ENCODE data around the gene HNF4A.
"Not testable (repeated sequence)": the region's sequence is repeated elsewhere in the genome, so short reads cannot be mapped to it uniquely, and the experiment has no call there.

HNF4A gene

DNA sequence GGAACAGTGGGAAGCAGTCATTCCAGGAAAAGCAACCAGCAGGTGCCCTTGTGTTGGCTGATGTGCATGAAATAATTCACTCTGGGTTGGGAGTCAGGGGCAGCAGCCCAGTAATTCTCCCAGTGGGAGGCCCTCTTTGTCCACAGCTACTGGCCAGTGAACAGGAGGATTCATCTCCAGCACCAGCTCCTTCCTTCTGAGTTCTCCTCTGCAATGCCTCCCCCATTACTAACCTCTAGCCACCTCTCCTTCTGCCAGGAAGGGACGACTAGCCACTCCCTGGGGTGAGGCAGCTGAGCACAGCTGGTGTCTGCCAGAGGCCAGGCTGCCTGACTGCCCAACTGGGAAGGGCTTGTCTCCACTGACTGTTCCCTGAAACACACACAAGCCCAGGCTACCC lies 31.2 kb upstream of the HNF4A start:
- ATAC-seq (ENCODE audit: insufficient read depth, low read depth) (no peak), DNase-seq (no peak)
- TF ChIP-seq, protein P1, sequence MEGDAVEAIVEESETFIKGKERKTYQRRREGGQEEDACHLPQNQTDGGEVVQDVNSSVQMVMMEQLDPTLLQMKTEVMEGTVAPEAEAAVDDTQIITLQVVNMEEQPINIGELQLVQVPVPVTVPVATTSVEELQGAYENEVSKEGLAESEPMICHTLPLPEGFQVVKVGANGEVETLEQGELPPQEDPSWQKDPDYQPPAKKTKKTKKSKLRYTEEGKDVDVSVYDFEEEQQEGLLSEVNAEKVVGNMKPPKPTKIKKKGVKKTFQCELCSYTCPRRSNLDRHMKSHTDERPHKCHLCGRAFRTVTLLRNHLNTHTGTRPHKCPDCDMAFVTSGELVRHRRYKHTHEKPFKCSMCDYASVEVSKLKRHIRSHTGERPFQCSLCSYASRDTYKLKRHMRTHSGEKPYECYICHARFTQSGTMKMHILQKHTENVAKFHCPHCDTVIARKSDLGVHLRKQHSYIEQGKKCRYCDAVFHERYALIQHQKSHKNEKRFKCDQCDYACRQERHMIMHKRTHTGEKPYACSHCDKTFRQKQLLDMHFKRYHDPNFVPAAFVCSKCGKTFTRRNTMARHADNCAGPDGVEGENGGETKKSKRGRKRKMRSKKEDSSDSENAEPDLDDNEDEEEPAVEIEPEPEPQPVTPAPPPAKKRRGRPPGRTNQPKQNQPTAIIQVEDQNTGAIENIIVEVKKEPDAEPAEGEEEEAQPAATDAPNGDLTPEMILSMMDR (IDR thresholded peaks at IDR 0.05; ENCODE audit: borderline replicate concordance, extremely low read depth, low read length, poor library complexity, severe bottlenecking): no peak
- no peak for TF ChIP-seq EZH2 (IDR thresholded peaks at IDR 0.05; ENCODE audit: borderline replicate concordance, low read depth, low read length, severe bottlenecking)

DNA sequence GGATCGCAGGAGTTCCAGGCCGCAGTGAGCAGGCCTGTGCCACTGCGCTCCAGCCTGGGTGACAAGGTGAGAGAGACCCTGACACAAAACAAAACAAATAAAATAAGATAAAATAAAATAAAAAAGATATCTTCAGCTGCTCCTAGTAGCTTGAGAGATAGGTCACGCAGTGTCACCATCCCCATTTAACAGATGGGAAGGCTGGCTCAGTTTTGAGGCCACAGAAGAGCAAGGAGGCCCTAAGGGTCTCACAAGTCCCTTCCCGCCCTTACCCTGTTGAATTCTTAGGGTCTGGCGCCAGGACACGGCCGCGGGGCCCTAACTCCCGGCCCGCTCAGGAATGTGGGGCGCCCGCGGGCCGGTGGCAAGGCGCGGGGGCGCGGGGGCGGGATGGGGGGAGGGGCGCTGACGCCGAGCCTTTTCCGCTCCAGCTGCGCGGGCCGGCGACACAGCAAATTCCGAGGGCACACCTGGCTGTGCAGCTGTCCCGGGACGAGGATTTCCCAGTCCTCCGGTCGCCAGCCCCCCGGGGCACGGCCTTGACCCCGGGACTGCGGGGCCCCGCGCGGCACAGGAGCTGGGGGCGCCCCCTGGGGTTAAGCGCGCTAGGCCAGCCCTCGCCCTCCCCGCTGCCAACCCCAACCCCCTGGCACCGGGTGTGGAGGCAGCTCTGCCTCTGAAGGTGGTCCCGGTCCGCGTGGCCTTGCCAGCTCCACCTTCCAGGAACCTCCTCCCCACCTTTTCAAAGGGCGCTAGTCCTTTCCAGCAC lies 28.9 kb upstream of the HNF4A start:
- no peak for DNase-seq
- Histone ChIP-seq H2AFZ (ENCODE audit: low read depth, low read length) (no peak overlapping the region), H3K9me3 (ENCODE audit: insufficient read depth, low read length, severe bottlenecking) (no peaks in the 10 kb centered on the region), H3K9ac (ENCODE audit: low read depth, low read length) (no peak overlapping the region), H3K79me2 (ENCODE audit: insufficient read depth, low read length) (no peaks in the 10 kb centered on the region), H3K4me3 (ENCODE audit: low read depth in 1 of 2, low read length in 2 of 2) (no peak overlapping the region), H3K4me1 (ENCODE audit: insufficient read depth, low read length) (no peaks in the 10 kb centered on the region), H3K36me3 (ENCODE audit: insufficient read depth, low read length) (no peaks in the 10 kb centered on the region), H3K27ac (ENCODE audit: low read length) (no peak overlapping the region), H3K4me2 (ENCODE audit: insufficient read depth, low read length) (no peak overlapping the region), H3K27me3 (ENCODE audit: insufficient read depth, low read length, poor library complexity) (peaks cover 10% of the 10 kb centered on the region), H4K20me1 (ENCODE audit: insufficient read depth, low read length) (no peaks in the 10 kb centered on the region)
- no peak for ATAC-seq (ENCODE audit: insufficient read depth, low read depth)
- TF ChIP-seq EZH2 (IDR thresholded peaks at IDR 0.05; ENCODE audit: borderline replicate concordance, low read depth, low read length, severe bottlenecking): no peak
- TF ChIP-seq, protein P1 (IDR thresholded peaks at IDR 0.05; ENCODE audit: borderline replicate concordance, extremely low read depth, low read length, poor library complexity, severe bottlenecking): no peak

More for the DNA sequence above, 31.2 kb upstream of the HNF4A start:
- peaks cover 9% of the 10 kb centered on the region for H3K27me3 ChIP-seq (ENCODE audit: insufficient read depth, low read length, poor library complexity)
- no peaks in the 10 kb centered on the region for H3K4me1 ChIP-seq (ENCODE audit: insufficient read depth, low read length)
- H3K4me3 ChIP-seq (ENCODE audit: low read depth in 1 of 2, low read length in 2 of 2): no peak overlapping the region
- no peaks in the 10 kb centered on the region for H3K9me3 ChIP-seq (ENCODE audit: insufficient read depth, low read length, severe bottlenecking)
- no peak overlapping the region for H3K9ac ChIP-seq (ENCODE audit: low read depth, low read length)
- H3K36me3 ChIP-seq (ENCODE audit: insufficient read depth, low read length): no peaks in the 10 kb centered on the region
- H3K4me2 ChIP-seq (ENCODE audit: insufficient read depth, low read length): no peak overlapping the region
- no peaks in the 10 kb centered on the region for H3K79me2 ChIP-seq (ENCODE audit: insufficient read depth, low read length)
- no peaks in the 10 kb centered on the region for H4K20me1 ChIP-seq (ENCODE audit: insufficient read depth, low read length)
- H3K27ac ChIP-seq (ENCODE audit: low read length): no peak overlapping the region
- H2AFZ ChIP-seq (ENCODE audit: low read depth, low read length): no peak overlapping the region

DNA sequence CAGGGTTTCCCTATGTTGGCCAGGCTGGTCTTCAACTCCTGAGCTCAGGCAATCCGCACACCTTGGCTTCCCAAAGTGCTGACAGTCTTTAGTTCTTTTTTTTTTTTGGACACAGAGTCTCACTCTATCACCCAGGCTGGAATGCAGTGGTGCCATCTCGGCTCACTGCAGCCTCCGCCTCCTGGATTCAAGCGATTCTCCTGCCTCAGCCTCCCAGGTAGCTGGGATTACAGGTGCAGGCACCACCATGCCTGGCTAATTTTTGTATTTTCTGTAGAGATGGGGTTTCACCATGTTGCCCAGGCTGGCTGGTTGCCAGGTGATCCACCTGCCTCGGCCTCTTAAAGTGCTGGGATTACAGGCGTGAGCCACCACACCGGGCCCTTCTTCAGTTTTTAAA lies 27.8 kb upstream of the HNF4A start:
- H3K27me3 ChIP-seq (ENCODE audit: insufficient read depth, low read length, poor library complexity): peaks cover 15% of the 10 kb centered on the region
- not testable (repeated sequence) for H3K4me2 ChIP-seq (ENCODE audit: insufficient read depth, low read length); H3K9me3 ChIP-seq (ENCODE audit: insufficient read depth, low read length, severe bottlenecking); H3K9ac ChIP-seq (ENCODE audit: low read depth, low read length); H3K27ac ChIP-seq (ENCODE audit: low read length); ATAC-seq (ENCODE audit: insufficient read depth, low read depth); H3K36me3 ChIP-seq (ENCODE audit: insufficient read depth, low read length); H3K4me3 ChIP-seq (ENCODE audit: low read depth in 1 of 2, low read length in 2 of 2); H3K79me2 ChIP-seq (ENCODE audit: insufficient read depth, low read length); H4K20me1 ChIP-seq (ENCODE audit: insufficient read depth, low read length); H2AFZ ChIP-seq (ENCODE audit: low read depth, low read length); DNase-seq; H3K4me1 ChIP-seq (ENCODE audit: insufficient read depth, low read length)

DNA sequence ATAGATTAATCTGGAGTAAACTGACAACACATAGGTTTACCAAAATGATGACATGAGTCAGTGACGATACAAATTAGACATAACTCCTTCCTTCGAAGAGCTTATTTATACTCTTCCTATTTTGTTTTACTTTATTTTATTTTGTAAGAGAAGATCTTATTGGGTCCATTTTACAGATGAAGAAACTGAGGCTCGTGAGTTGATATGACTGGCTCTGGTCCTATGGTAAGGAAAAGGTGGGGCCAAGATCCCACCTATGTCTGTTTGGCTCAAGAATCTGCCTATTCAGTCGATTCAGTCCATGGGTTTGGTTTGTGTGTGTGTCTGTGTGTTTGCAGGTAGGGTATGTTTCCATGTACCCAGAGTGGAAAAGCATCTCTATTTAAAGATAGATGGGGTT lies 27.1 kb upstream of the HNF4A start:
- no peak overlapping the region for H3K4me3 ChIP-seq (ENCODE audit: low read depth in 1 of 2, low read length in 2 of 2)
- TF ChIP-seq, protein P1 (IDR thresholded peaks at IDR 0.05; ENCODE audit: borderline replicate concordance, extremely low read depth, low read length, poor library complexity, severe bottlenecking): no peak
- no peak for TF ChIP-seq EZH2 (IDR thresholded peaks at IDR 0.05; ENCODE audit: borderline replicate concordance, low read depth, low read length, severe bottlenecking)
- H3K27me3 ChIP-seq (ENCODE audit: insufficient read depth, low read length, poor library complexity): peaks cover 15% of the 10 kb centered on the region
- H3K4me2 ChIP-seq (ENCODE audit: insufficient read depth, low read length): no peak overlapping the region
- no peaks in the 10 kb centered on the region for H3K36me3 ChIP-seq (ENCODE audit: insufficient read depth, low read length)
- DNase-seq (no peak), ATAC-seq (ENCODE audit: insufficient read depth, low read depth) (no peak)
- H3K79me2 ChIP-seq (ENCODE audit: insufficient read depth, low read length): no peaks in the 10 kb centered on the region
- no peak overlapping the region for H2AFZ ChIP-seq (ENCODE audit: low read depth, low read length)
- no peak overlapping the region for H3K27ac ChIP-seq (ENCODE audit: low read length)
- H3K9me3 ChIP-seq (ENCODE audit: insufficient read depth, low read length, severe bottlenecking): no peaks in the 10 kb centered on the region
- no peaks in the 10 kb centered on the region for H4K20me1 ChIP-seq (ENCODE audit: insufficient read depth, low read length)
- no peaks in the 10 kb centered on the region for H3K4me1 ChIP-seq (ENCODE audit: insufficient read depth, low read length)
- H3K9ac ChIP-seq (ENCODE audit: low read depth, low read length): no peak overlapping the region
